ENCODE results near the gene COL25A1. TPM values are rescaled to one million over a fixed set of nuclear protein-coding genes. Genes with fewer than 3 reads are reported as not detected.

The COL25A1 gene
- total RNA-seq: 0.75 TPM
- long read RNA-seq: 0 reads

DNA sequence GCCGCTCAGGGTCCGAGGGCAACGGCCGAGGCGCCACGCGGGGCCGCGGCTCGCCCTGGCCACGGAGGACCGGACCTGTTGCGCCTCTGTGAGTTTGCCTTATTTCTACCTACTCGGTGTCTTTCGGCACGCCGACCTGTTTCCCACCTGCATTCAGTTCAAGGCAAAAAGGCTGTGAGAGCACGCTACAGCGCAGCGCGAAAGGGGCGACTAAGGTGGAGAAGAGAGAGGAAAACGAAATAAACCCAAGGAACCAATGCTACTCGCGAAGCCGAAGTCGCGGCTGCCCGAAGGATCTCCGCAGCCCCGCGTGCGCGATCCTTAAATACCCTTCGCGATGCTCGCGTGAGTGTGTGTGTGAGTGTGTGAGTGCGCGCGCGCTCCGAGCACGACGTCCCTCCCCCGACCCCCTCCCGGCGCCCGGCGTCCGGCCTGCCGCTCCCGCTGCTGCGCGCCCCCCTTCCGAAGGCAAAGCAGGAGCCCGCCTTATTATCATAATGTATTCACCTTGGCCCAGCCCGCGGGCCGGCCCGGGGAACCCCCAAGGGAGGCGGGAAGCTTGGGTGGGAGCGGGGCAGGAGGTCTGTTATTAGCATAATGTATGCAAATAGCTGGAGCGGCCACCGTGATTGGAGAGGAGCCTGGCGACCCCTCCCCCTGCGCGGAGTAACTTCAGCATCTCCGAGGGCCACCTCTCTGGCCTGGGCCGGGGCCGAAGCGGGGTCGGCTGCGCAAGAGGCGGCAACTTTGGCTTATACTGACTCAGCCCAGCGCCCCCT is at the start of gene COL25A1:
Gene COL25A1 (minus strand): TSS at position 298 of the 779 bp plus-strand sequence.
- DNase-seq (peak; percentile 75), ATAC-seq (peak; percentile 85)
- H3K27me3 ChIP-seq: peaks cover 39% of the 10 kb centered on the region
- intact Hi-C loops (cut with DNase I): no loop called here
- peak within 1 kb of the TSS; percentile 58 for H3K4me3 ChIP-seq
- peaks cover 14% of the 10 kb centered on the region for H3K4me1 ChIP-seq
- TF ChIP-seq, protein P1, sequence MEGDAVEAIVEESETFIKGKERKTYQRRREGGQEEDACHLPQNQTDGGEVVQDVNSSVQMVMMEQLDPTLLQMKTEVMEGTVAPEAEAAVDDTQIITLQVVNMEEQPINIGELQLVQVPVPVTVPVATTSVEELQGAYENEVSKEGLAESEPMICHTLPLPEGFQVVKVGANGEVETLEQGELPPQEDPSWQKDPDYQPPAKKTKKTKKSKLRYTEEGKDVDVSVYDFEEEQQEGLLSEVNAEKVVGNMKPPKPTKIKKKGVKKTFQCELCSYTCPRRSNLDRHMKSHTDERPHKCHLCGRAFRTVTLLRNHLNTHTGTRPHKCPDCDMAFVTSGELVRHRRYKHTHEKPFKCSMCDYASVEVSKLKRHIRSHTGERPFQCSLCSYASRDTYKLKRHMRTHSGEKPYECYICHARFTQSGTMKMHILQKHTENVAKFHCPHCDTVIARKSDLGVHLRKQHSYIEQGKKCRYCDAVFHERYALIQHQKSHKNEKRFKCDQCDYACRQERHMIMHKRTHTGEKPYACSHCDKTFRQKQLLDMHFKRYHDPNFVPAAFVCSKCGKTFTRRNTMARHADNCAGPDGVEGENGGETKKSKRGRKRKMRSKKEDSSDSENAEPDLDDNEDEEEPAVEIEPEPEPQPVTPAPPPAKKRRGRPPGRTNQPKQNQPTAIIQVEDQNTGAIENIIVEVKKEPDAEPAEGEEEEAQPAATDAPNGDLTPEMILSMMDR (IDR thresholded peaks at IDR 0.05): no peak
- H3K9me3 ChIP-seq: no peaks in the 10 kb centered on the region
- no peaks in the 10 kb centered on the region for H3K36me3 ChIP-seq
- no peak within 1 kb of the TSS for H3K27ac ChIP-seq

DNA sequence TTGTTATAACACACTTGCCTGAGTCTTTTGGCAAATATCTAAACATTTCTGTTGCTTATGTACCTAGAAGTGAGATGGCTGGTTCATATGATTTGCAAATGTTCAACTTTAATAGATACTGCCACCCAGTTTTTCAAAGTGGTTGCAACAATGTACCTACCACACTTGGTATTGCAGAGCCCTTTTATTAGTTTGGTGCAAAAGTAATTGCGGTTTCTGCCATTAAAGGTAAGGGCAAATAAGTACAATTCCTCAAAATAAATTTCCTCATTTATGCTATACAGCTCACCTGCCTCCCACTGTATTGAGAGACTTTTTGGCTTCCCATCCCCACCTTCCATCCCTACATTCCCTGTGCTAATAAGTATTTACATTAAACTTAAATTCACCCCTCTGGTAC is 47.7 kb upstream of the COL25A1 start:
- Histone ChIP-seq H3K9me3 (peaks cover 3% of the 10 kb centered on the region), H3K36me3 (no peaks in the 10 kb centered on the region), H3K27ac (no peak overlapping the region), H3K27me3 (no peaks in the 10 kb centered on the region), H3K4me3 (no peak overlapping the region), H3K4me1 (no peaks in the 10 kb centered on the region)
- ATAC-seq (no peak), DNase-seq (no peak)
- intact Hi-C loops (cut with DNase I): no loop called here
- TF ChIP-seq, protein P1 (IDR thresholded peaks at IDR 0.05): no peak

DNA sequence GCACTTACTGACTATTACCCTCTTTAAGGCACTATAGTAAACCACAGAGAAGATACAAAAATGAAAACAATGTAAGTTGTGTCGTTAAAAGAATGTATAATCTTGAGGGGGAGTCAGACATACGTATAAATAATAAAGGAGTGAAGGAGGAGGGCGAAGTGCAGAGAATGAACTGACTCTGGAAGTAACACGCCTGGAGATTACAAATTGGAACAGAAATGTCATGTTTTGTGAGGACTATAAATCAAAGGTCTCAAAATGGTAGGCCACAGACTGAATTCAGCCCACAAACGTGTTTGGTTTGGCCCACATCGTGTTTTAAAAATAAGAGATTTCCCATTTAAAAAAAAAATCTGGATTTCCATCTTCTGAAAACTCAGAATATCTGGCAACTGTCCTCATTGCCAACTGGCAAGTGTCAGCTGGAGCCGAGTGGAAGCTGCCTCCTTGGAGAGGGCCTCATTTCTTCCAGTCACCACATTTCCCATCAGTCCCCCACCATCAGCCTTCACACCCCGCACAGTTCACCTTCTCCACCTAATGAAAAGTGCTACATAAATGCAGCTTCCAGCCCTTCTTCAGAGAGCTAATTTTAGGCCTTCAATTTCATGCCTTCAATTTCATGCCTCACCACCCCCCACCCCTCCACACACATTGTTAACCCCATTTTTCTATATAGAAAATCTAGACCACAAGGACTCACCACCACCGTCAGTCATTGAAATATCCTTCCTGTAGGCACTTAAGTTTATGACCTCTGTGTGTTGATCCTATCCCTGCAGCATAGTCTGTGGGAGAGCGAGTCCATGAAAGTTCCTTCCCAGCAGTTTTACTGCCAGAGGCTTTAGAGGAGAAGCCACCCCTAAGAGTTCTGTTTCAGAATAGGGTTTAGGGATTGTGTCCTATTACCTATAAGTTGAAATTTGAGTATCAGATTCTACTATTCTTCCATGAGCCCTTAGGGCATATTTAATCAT is 32.0 kb upstream of the COL25A1 start:
- TF ChIP-seq, protein P1 (IDR thresholded peaks at IDR 0.05): no peak
- no peaks in the 10 kb centered on the region for H3K9me3 ChIP-seq
- ATAC-seq (no peak), DNase-seq (no peak)
- H3K4me1 ChIP-seq: no peaks in the 10 kb centered on the region
- no peaks in the 10 kb centered on the region for H3K27me3 ChIP-seq
- intact Hi-C loops (cut with DNase I): no loop called here
- no peaks in the 10 kb centered on the region for H3K36me3 ChIP-seq
- no peak overlapping the region for H3K27ac ChIP-seq
- no peak overlapping the region for H3K4me3 ChIP-seq

DNA sequence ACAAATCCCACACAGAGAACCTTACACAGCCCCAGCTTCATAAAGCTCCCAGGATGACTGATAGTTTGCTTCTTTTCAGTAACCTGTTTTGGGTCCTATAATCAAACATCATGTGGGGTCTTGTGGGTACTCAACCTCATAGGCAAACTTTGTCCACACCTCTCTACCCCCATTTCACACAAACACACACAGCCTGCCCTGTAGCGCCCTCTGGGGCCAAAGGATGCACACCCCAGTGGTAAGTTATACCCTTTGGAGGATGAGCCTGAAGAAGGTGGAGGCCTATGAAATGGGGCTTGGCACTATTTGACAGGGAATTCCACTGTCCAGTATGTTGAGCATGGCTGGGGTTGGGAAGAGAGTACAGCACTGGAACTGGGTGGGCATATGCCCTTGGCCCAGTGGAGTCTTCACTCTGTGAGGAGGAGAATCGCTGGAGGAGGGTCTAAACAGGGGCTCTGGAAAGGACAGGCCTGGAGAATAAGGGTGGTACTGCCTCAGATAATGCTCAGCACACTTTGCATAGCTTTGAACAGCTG is 30.5 kb upstream of the COL25A1 start:
- TF ChIP-seq, protein P1 (IDR thresholded peaks at IDR 0.05): peak; percentile 12
- H3K9me3 ChIP-seq: no peaks in the 10 kb centered on the region
- ATAC-seq (peak; percentile 36), DNase-seq (no peak)
- H3K27ac ChIP-seq: no peak overlapping the region
- no peaks in the 10 kb centered on the region for H3K36me3 ChIP-seq
- no peaks in the 10 kb centered on the region for H3K27me3 ChIP-seq
- intact Hi-C loops (cut with DNase I): no loop called here
- H3K4me3 ChIP-seq: no peak overlapping the region
- H3K4me1 ChIP-seq: no peaks in the 10 kb centered on the region

DNA sequence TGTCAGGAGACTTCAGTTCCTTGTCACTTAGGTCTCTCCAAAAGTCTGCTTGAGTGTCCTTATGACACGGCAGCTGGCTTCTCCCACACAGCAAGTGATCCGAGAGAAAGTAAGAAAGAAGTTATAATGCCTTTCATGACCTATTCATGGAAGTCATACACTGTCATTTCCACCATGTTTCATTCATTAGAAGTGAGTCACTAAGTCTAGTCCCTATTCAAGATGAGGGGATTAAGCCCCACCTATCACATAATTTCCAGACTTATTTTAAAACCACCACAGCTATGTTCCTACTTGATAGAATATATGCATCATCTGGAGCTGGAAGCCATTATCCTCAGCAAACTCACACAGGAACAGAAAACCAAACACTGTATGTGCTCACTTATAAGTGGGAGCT is 25.2 kb upstream of the COL25A1 start:
- Histone ChIP-seq H3K27ac (no peak overlapping the region), H3K4me1 (no peaks in the 10 kb centered on the region), H3K9me3 (no peaks in the 10 kb centered on the region), H3K36me3 (no peaks in the 10 kb centered on the region), H3K27me3 (no peaks in the 10 kb centered on the region), H3K4me3 (no peak overlapping the region)
- DNase-seq: no peak
- TF ChIP-seq, protein P1 (IDR thresholded peaks at IDR 0.05): no peak
- intact Hi-C loops (cut with DNase I): no loop called here
- ATAC-seq: no peak
